Measurements from ENCODE around the gene ZEB2. TPM values are rescaled to one million over a fixed set of nuclear protein-coding genes. Genes with fewer than 3 reads are reported as not detected.

ZEB2 gene
- total and polyA plus RNA-seq, 10 of the 15 experiments (the other 5 are each of a cell fraction or from before 2014, with no cell fraction given), result 0.14 to 3.2 (median 0.84) TPM

DNA sequence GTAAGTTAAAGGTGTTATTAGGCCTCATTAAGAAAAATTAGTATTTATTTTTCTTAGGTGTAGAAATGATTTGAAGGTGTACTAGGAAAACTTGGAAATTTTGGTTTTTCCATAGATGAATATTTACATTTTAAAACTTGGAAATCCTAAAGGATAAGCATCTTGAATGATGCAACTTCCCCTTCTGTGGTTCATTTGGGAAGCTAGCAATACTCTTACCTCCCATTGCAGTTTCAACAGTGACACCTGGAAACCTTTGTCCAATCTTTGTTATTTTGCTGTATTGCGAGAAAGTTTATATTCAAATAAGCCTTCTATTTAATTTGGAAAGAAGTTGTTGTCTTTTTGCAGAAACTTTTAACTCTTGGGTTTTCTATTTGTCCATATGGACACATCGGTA is 68.5 kb downstream of the ZEB2 start:
- WGBS (ENCODE audit: insufficient coverage, insufficient replicate concordance, low lambda C conversion rate, missing lambda C conversion rate), result 88% methylated on average over 2 of the region's 2 CpGs
- no peak for TF ChIP-seq BACH1 (IDR thresholded peaks at IDR 0.05; ENCODE audit: borderline replicate concordance)
- no peak for TF ChIP-seq ZNF384 (IDR thresholded peaks at IDR 0.05; ENCODE audit: borderline replicate concordance, low read depth, low read length)
- no peak for TF ChIP-seq CREM (IDR thresholded peaks at IDR 0.05; ENCODE audit: low read depth)
- TF ChIP-seq PAX8 (IDR thresholded peaks at IDR 0.05), result no peak
- TF ChIP-seq SUZ12 (IDR thresholded peaks at IDR 0.05; ENCODE audit: unreplicated experiment), result no peak
- no peak for TF ChIP-seq IRF4 (IDR thresholded peaks at IDR 0.05; ENCODE audit: low read depth, low read length)
- no peak for TF ChIP-seq PAX5 (IDR thresholded peaks at IDR 0.05; ENCODE audit: borderline replicate concordance, low read depth, low read length)
- TF ChIP-seq ZSCAN29 (IDR thresholded peaks at IDR 0.05), result no peak
- TF ChIP-seq TCF12 (IDR thresholded peaks at IDR 0.05; ENCODE audit: low read depth, low read length), result no peak
- TF ChIP-seq CBX3 (IDR thresholded peaks at IDR 0.05; ENCODE audit: borderline replicate concordance, low read depth), result no peak
- TF ChIP-seq MYC (IDR thresholded peaks at IDR 0.05; ENCODE audit: insufficient read depth, insufficient read length, insufficient replicate concordance, low read length, severe bottlenecking), result no peak
- TF ChIP-seq ZNF622 (IDR thresholded peaks at IDR 0.05), result no peak
- no peak for TF ChIP-seq EP300 (IDR thresholded peaks at IDR 0.05; ENCODE audit: borderline replicate concordance in 1 of 2, control insufficient read depth in 1 of 2, low read depth in 2 of 2, low read length in 2 of 2)
- TF ChIP-seq, protein P1, sequence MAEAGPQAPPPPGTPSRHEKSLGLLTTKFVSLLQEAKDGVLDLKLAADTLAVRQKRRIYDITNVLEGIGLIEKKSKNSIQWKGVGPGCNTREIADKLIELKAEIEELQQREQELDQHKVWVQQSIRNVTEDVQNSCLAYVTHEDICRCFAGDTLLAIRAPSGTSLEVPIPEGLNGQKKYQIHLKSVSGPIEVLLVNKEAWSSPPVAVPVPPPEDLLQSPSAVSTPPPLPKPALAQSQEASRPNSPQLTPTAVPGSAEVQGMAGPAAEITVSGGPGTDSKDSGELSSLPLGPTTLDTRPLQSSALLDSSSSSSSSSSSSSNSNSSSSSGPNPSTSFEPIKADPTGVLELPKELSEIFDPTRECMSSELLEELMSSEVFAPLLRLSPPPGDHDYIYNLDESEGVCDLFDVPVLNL (IDR thresholded peaks at IDR 0.05; ENCODE audit: low read depth, low read length), result no peak
- TF ChIP-seq, protein P2, sequence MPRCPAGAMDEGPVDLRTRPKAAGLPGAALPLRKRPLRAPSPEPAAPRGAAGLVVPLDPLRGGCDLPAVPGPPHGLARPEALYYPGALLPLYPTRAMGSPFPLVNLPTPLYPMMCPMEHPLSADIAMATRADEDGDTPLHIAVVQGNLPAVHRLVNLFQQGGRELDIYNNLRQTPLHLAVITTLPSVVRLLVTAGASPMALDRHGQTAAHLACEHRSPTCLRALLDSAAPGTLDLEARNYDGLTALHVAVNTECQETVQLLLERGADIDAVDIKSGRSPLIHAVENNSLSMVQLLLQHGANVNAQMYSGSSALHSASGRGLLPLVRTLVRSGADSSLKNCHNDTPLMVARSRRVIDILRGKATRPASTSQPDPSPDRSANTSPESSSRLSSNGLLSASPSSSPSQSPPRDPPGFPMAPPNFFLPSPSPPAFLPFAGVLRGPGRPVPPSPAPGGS (IDR thresholded peaks at IDR 0.05; ENCODE audit: borderline replicate concordance, insufficient read depth, low read depth, low read length, poor library complexity, severe bottlenecking), result no peak
- ATAC-seq, result no peak
- no TSS peak for BruUV-seq (replicated peaks)
- Histone ChIP-seq H3K36me3 (ENCODE audit: control insufficient read depth in 2 of 2, insufficient read depth in 2 of 2, low read length in 1 of 2) (no peaks in the 10 kb centered on the region), H3K4me3 (no peak overlapping the region), H3K4me2 (ENCODE audit: control insufficient read depth, insufficient read depth) (no peak overlapping the region), H2AFZ (ENCODE audit: control insufficient read depth, low read depth, low read length) (no peak overlapping the region), H3K27me3 (replicated peaks in 1 of 2; ENCODE audit: control insufficient read depth in 2 of 2, insufficient read depth in 2 of 2, low read length in 1 of 2) (peaks cover 2 to 4% of the 10 kb centered on the region in 2 experiments; a peak in 1 of 4 replicates), H3K9ac (ENCODE audit: control insufficient read depth, insufficient read depth, low read length) (no peak overlapping the region), H3K27ac (ENCODE audit: control insufficient read depth, insufficient read depth) (no peak overlapping the region), H3K9me3 (replicated peaks; ENCODE audit: control insufficient read depth, insufficient read depth, low read length) (no peaks in the 10 kb centered on the region), H4K20me1 (ENCODE audit: control insufficient read depth, insufficient read depth) (peaks cover 4% of the 10 kb centered on the region; the same call in 1 of the 2 replicates), H3K79me2 (ENCODE audit: control insufficient read depth, insufficient read depth, low read length) (no peaks in the 10 kb centered on the region), H3K4me1 (ENCODE audit: control insufficient read depth, insufficient read depth, low read length) (no peaks in the 10 kb centered on the region; the same call in 1 of the 2 replicates)
- no peak for FAIRE-seq
- no peak for DNase-seq (ENCODE audit: low read depth, low spot score)
- ChIA-PET SMC1A (ENCODE audit: uncharacterized antibody, unreplicated experiment) (interaction anchor here (0.8 to 1.2 kb wide), 2 partner anchors 270 to 279 kb away, joined by 3 to 5 read pairs; no protein-coding TSS in a partner anchor), RAD21 (ENCODE audit: unreplicated experiment) (no interaction called here), CTCF (interaction anchor here (0.9 to 2.5 kb wide), 2 partner anchors 13 to 18 kb away, joined by 3 to 11 read pairs; no protein-coding TSS in a partner anchor), POLR2A (no interaction called here)
- in situ Hi-C loops (cut with MboI), result no loop called here
- intact Hi-C loops (cut with micrococcal nuclease; ENCODE audit: unreplicated experiment), result no loop called here

Data from GM12878 (cell line).